Dermis lymphatic vessel endothelial cell (primary cell): Measurements from ENCODE around the gene EEF1AKMT3. TPM values are rescaled to one million over a fixed set of nuclear protein-coding genes. Genes with fewer than 3 reads are reported as not detected.

Source experiments
- total RNA-seq: library from RNA; depleted of rRNA; stranded (reverse); fragments of >200 nt; gene quantifications from 2 replicates; pipeline ENCODE4 v1.2.1, GENCODE V29; 2014

Gene EEF1AKMT3
- total RNA-seq = 4.1 and 6.9 TPM in 2 replicates

GRCh38 chr12:57772429-57773322, at the start of gene EEF1AKMT3:
Gene EEF1AKMT3, plus strand, starts transcription at chr12:57772614. Its CDS starts 111 bp downstream, at chr12:57772725.

GRCh38 chr12:57738661-57739237, 33.7 kb upstream of the EEF1AKMT3 start, which contains the start of gene AGAP2:
Gene AGAP2, minus strand, starts transcription at chr12:57738742. Its CDS starts 496 bp downstream, at chr12:57738246.

GRCh38 chr12:57744777-57745484, 27.5 kb upstream of the EEF1AKMT3 start, which contains the start of gene TSPAN31:
Gene TSPAN31, plus strand, starts transcription at chr12:57745039. Its CDS starts 116 bp downstream, at chr12:57745155.

GRCh38 chr12:57751788-57752667, 20.4 kb upstream of the EEF1AKMT3 start, which contains the start of gene CDK4:
Gene CDK4, minus strand, starts transcription at chr12:57752310. Its CDS starts 593 bp downstream, at chr12:57751717.

GRCh38 chr12:57754411-57755193, 17.8 kb upstream of the EEF1AKMT3 start, which contains the start of gene MARCHF9:
Gene MARCHF9, plus strand, starts transcription at chr12:57755103. Its CDS starts 426 bp downstream, at chr12:57755529.

GRCh38 chr12:57766464-57767304, 5.7 kb upstream of the EEF1AKMT3 start, which contains the start of gene CYP27B1:
Gene CYP27B1, minus strand, starts transcription at chr12:57767078. Its CDS starts 37 bp downstream, at chr12:57767041.

GRCh38 chr12:57771873-57772428, 463 bp upstream of the EEF1AKMT3 start, which contains the start of gene METTL1:
Gene METTL1, minus strand, starts transcription at chr12:57772105. Its CDS starts 22 bp downstream, at chr12:57772083.

GRCh38 chr12:57782608-57783465, 10.4 kb downstream of the EEF1AKMT3 start, which contains the start of gene TSFM:
Gene TSFM, plus strand, starts transcription at chr12:57782787. Its CDS starts 15 bp downstream, at chr12:57782802.

Other genes with a start within 250 kb of the EEF1AKMT3 start
- gene MBD6, start 249.8 kb upstream of the EEF1AKMT3 start, total RNA-seq = 4.9 and 7.3 TPM in 2 replicates
- 82.6 and 85.5 TPM in 2 replicates for gene DCTN2, start 225.4 kb upstream of the EEF1AKMT3 start, total RNA-seq
- gene KIF5A, start 222.6 kb upstream of the EEF1AKMT3 start, total RNA-seq = under 0.01 TPM in 1 of 2 replicates, not detected in the other
- 12.0 and 15.1 TPM in 2 replicates for gene PIP4K2C, start 181.4 kb upstream of the EEF1AKMT3 start, total RNA-seq
- gene DTX3, start 167.8 kb upstream of the EEF1AKMT3 start, total RNA-seq = 1.5 and 2.5 TPM in 2 replicates
- gene ARHGEF25, start 161.2 kb upstream of the EEF1AKMT3 start, total RNA-seq = 0.86 and 1.1 TPM in 2 replicates
- under 0.01 TPM in 1 of 2 replicates, not detected in the other for gene B4GALNT1, start 139.4 kb upstream of the EEF1AKMT3 start, total RNA-seq
- gene OS9, start 78.5 kb upstream of the EEF1AKMT3 start, total RNA-seq = 266 and 284 TPM in 2 replicates
- 0.22 and 0.26 TPM in 2 replicates for gene AGAP2, start 33.9 kb upstream of the EEF1AKMT3 start, total RNA-seq
- gene TSPAN31, start 27.6 kb upstream of the EEF1AKMT3 start, total RNA-seq = 62.3 and 67.3 TPM in 2 replicates
- 101 and 131 TPM in 2 replicates for gene CDK4, start 20.3 kb upstream of the EEF1AKMT3 start, total RNA-seq
- 3.7 and 3.8 TPM in 2 replicates for gene MARCHF9, start 17.5 kb upstream of the EEF1AKMT3 start, total RNA-seq
- 0.11 and 0.26 TPM in 2 replicates for gene CYP27B1, start 5.5 kb upstream of the EEF1AKMT3 start, total RNA-seq
- 2.0 and 3.2 TPM in 2 replicates for gene METTL1, start 509 bp upstream of the EEF1AKMT3 start, total RNA-seq
- 16.4 and 21.3 TPM in 2 replicates for gene TSFM, start 10.2 kb downstream of the EEF1AKMT3 start, total RNA-seq
- gene AVIL, start 46.1 kb downstream of the EEF1AKMT3 start, total RNA-seq = 0.76 and 1.5 TPM in 2 replicates
- 74.0 and 76.9 TPM in 2 replicates for gene CTDSP2, start 74.1 kb downstream of the EEF1AKMT3 start, total RNA-seq
- 6.7 and 12.2 TPM in 2 replicates for gene ATP23, start 169.0 kb downstream of the EEF1AKMT3 start, total RNA-seq